GM18505 (cell line): ENCODE results near the gene CDC45.

ENCODE experiments used
- ATAC-seq: cut with Tn5 transposase; IDR thresholded peaks from one replicate; pipeline ENCODE4 v1.9.1; 2021; ENCODE audit not compliant: unreplicated experiment
- POLR2A ChIP-seq: IDR thresholded peaks from 4 replicates; pipeline ENCODE4 v1.6.1; 2011; ENCODE audit warnings: borderline replicate concordance; ENCODE audit not compliant: insufficient read depth, insufficient read length; ENCODE audit errors: extremely low read depth

Gene CDC45

DNA sequence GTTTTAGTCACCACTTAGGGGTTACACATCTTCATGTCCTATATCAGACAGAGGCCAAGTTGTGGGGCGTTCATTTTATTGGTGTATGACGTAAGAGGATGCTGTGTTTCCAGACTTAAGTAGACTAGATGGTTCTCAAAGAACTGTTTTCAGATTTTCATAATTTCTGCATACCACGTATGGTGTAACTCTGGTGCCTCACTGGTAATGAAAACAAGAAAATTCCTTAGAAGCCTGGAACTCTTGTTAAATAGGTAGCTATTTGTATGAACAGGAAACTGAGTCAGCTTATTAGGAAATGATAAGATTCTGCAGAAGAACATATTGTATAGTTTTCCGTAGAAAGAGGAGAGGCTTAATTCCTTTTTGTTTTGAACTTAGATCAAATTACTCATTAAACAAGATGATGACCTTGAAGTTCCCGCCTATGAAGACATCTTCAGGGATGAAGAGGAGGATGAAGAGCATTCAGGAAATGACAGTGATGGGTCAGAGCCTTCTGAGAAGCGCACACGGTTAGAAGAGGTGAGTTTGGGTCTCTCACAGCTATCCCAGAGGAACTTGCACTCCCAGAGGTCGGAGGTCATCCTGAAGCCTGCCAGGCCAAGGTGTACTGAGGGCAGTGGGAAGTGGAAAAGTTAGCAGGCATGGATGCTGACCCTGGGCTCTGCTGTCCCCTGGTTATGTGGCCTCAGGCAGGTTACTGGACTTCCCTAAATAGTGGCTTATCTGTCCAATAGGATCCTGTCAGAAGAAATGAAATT, 3.9 kb downstream of the CDC45 start:
- no peak for TF ChIP-seq POLR2A
- ATAC-seq, result no peak

DNA sequence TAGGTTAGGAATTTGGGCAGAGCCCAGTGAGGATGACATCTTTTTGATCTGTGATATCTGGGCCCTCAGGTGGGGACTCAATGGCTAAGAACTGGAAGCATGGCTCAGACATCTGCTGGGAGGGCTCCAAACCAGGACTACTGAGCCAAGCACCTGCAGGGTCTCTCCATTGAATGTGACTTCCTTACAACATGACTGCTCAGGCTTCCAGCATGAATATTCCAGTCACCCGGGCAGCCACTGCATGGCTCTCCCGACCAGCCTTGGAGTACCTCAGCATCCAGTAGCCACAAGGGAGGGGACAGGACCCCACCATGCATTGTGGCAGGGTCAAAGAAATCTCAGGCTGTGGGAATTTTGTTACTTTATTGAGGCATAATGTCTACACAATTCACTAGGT, 8.6 kb downstream of the CDC45 start:
- no peak for TF ChIP-seq POLR2A
- ATAC-seq, result no peak

DNA sequence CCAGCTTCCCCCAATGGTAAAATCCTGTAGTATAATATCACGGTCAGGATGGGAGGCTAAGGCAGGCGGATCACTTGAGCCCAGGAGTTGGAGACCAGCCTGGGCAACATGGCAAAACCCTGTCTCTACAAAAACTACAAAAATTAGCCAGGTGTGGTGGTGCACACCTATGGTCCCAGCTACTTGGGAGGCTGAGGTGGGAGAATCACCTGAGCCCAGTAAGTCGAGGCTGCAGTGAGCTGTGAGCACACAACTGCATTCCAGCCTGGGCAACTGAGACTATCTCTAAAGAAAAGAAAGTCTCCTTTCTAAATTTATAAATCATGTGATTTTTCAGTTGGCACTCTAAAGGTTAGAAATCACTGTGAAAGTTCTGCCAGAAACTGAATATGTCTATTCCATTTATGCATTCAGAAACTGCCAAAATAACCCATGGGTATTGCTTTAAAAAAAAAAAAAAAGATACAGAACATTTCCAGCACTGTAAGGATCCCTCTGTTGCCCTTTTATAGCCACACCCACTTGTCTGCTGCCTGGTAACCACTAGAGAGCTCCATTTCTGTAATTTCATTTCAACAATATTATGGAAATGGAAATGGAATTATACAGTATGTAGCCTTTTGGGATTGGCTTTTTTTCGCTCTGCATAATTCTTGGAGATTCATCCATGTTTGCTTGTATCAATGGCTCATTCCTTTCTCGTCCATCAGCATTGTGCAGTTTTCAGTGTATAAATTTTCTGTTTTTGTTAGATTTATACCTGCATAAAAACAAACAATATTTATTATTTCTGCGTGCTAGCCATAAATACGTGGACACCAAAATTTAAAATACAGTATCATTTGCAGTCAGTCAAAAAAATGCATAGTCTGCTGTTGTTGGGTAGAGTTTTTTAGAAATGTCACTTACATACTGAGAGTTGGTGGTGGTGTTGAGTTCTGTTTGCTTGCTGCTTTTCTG, 9.4 kb downstream of the CDC45 start:
- no peak for ATAC-seq
- no peak for TF ChIP-seq POLR2A

DNA sequence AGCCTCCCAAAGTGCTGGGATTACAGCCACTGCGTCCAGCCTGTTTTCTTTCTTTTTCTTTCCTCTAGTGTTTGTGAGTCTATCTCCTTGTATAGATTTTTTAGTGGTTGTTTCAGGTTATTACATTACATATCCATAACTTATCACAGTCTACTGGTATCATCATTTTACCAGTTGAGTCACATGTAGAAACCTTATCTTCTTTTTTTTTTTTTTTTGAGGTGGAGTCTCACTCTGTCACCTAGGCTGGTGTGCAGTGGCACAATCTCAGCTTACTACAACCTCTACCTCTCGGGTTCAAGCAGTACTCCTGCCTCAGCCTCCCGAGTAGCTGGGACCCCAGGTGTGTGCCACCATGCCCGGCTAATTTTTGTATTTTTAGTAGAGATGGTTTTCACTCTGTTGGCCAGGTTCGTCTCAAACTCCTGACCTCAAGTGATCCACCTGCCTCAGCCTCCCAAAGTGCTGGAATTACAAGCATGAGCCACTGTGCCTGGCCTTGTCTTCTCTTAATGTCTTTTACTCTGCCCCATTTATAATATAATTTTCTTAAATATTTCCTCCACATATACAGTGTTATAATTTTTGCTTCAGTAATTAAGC, 11.0 kb downstream of the CDC45 start:
- no peak for ATAC-seq
- no peak for TF ChIP-seq POLR2A

DNA sequence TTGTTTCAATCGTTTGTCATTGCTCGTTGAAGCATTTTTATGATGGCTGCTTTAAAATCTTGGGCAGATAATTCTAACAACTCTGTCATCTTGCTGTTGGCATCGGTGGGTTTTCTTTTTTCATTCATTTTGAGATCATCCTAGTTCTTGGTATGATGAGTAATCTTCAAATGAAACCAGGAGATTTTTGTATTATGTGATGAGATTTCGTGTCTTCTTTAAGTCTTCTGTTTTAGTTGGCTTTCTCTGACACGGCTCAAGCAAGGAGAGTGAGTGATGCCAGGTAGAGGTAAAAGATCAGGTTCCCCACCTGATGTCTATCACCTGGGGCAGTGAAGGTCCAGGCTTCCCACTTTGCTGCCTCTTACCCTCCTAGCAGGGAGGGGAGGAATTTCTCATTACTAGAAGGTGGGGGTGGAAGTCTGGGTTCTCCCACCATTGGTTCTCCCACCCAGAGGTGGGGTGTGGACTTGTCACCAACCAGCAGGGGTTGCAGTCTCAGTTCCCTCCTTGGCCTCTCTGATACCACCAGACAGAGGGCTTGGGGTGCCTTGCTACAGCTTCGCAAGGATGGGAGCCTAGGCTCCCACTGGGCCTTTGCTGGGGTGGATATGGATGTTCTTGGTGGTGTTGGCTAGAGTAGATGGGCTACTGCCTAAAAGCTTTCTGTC, 12.9 kb downstream of the CDC45 start:
- ATAC-seq, result no peak
- TF ChIP-seq POLR2A, result no peak

DNA sequence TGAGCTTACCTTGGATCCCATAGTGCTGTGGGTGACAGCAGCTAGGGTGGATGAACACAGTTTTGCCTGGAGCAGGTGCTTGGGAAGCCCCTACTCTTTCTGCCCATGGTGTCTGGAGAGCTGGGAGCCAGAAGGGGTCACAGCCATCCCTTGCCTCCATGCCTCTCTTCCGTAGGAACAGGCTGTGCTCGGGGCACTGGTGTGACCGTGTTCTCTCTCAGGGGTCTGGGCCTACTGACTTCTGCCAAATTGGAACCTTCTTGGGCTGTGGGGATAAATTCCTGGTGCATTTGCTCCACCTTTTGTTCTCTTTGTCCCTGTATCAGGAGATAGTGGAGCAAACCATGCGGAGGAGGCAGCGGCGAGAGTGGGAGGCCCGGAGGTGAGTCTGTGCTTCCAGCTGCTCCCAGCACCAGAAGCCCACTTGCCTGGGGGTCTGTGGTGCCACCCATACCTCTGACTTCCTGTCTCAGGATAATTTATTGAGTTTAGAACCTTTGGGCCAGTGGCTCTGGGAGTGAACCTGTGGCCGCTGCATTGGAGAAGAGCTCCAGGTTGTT, 14.4 kb downstream of the CDC45 start:
- TF ChIP-seq POLR2A, result no peak
- ATAC-seq, result no peak

DNA sequence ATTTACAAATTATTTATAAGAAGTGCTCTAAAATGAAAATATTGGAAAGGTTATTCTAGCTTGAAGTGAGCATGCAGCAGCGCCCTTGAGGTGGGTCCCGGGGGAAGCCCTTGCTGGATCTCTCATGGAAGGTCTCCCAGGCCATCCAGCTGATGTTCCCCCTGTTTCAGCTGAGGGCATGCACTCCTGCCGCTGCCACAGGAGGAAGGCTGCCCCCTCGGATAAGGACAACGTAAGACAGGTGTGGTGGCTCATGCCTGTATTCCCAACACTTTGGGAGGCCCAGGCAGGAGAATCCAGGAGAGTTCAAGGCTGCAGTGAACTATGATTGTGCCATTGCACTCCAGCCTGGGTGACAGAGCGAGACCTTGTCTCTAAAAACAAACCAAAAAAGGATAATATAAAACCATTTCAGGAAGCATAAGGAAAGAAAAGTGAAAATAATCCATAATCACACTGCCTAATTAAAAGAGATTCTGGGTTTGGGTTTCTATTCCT, 15.0 kb downstream of the CDC45 start:
- ATAC-seq, result no peak

GRCh38 chr22:19495562-19496323, 16.0 kb downstream of the CDC45 start:
- no peak for ATAC-seq
- no peak for TF ChIP-seq POLR2A

More for the DNA sequence above, 15.0 kb downstream of the CDC45 start:
- TF ChIP-seq POLR2A, result no peak

GRCh38 chr22:19496324-19496630, 16.6 kb downstream of the CDC45 start:
- no peak for TF ChIP-seq POLR2A
- ATAC-seq, result no peak

DNA sequence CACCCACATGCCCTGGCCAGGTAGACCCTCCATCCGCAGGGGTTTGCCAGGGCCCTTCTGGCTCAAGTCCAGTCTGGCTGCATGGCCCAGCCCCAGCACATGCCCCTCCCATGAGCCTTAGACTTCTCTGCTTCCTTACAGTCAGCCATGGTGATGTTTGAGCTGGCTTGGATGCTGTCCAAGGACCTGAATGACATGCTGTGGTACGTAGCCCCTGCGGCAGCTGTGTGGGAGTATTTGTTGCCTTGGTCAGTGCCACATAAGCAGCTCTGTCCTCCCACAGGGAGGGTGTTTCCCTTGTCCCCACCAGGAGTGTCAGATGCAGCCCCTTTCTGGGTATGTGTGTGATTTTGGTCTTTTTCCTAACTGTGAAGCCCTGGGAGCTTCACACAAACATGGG, 17.5 kb downstream of the CDC45 start:
- no peak for ATAC-seq
- TF ChIP-seq POLR2A, result no peak

GRCh38 chr22:19498154-19498865, 18.6 kb downstream of the CDC45 start:
- no peak for TF ChIP-seq POLR2A

GRCh38 chr22:19498866-19499190, 19.1 kb downstream of the CDC45 start:
- no peak for TF ChIP-seq POLR2A
- ATAC-seq, result no peak

More at GRCh38 chr22:19498154-19498865, 18.6 kb downstream of the CDC45 start:
- no peak for ATAC-seq
